Gastrocnemius medialis (tissue), 4 donors: ENCODE measurements around the gene MAML2. TPM values are rescaled to one million over a fixed set of nuclear protein-coding genes. Genes with fewer than 3 reads are reported as not detected.

ENCODE experiments used
- ATAC-seq, 2 donors: fragments of 150-250 bp; one replicate each; pipeline ENCODE4 v1.9.1; 2016
- DNase-seq, 2 donors: peaks; one replicate each; pipeline ENCODE4 v3.0.0-alpha.2; 2019
- H3K27ac ChIP-seq, 4 donors: fragments of 200-600 bp; sonication (generic); 1 replicate in 1 of 4; 2 replicates in 3 of 4; pipeline ENCODE4 v1.5.1; 2016 to 2018; ENCODE audit warnings: mild to moderate bottlenecking in 2 of 4, moderate library complexity in 1 of 4
- H3K27me3 ChIP-seq, 3 donors: fragments of 200-600 bp; sonication (generic) in 2 of 3; 1 replicate in 1 of 3; 2 replicates in 2 of 3; pipeline versions ENCODE4 v1.5.1 to v1.6.0; 2016 to 2019; ENCODE audit warnings: mild to moderate bottlenecking in 1 of 3, moderate library complexity in 1 of 3
- H3K36me3 ChIP-seq, 2 donors: fragments of 200-600 bp; sonication (generic) in 1 of 2; one replicate each; pipeline ENCODE4 v1.5.1; 2017 to 2018
- H3K4me1 ChIP-seq, 2 donors: fragments of 200-600 bp; sonication (generic) in 1 of 2; one replicate each; pipeline ENCODE4 v1.5.1; 2016 to 2017; ENCODE audit warnings: mild to moderate bottlenecking in 2 of 2
- H3K4me3 ChIP-seq, 4 donors: fragments of 200-600 bp; sonication (generic) in 3 of 4; 1 replicate in 1 of 4; 2 replicates in 3 of 4; pipeline ENCODE4 v1.5.1; 2016 to 2019; ENCODE audit warnings: mild to moderate bottlenecking in 2 of 4
- H3K9me3 ChIP-seq, 3 donors: fragments of 200-600 bp; sonication (generic) in 2 of 3; 1 replicate in 1 of 3; 2 replicates in 2 of 3; pipeline ENCODE4 v1.5.1; 2016 to 2019
- CTCF ChIP-seq, 5 experiments: fragments of 450-650 bp in 3 of 5; fragments of 200-600 bp in 2 of 5; sonication (generic) in 2 of 5; IDR thresholded peaks in 4 of 5; conservative IDR thresholded peaks in 1 of 5; 1 replicate in 4 of 5; 2 replicates in 1 of 5; pipeline ENCODE4 v1.5.1; 2016 to 2019; ENCODE audit warnings: antibody characterized with exemption in 5 of 5, mild to moderate bottlenecking in 3 of 5, moderate library complexity in 3 of 5
- POLR2A ChIP-seq, 2 donors: fragments of 450-650 bp; IDR thresholded peaks; one replicate each; pipeline ENCODE4 v1.6.1; 2017; ENCODE audit warnings: antibody characterized with exemption in 2 of 2, mild to moderate bottlenecking in 2 of 2, moderate library complexity in 2 of 2
- in situ Hi-C, 4 donors: fragments of 200-750 bp; cut with MboI; loops; one replicate each; pipeline versions ENCODE4 v1.15.0 to v1.8.0; 2017; ENCODE audit warnings: low sequenced_read_pairs in 4 of 4
- intact Hi-C: fragments of 100-400 bp; cut with DNase I; formaldehyde crosslinking; loops from one replicate; pipeline ENCODE4 v1.15.1; 2023; ENCODE audit warnings: low total_unique reads
- total RNA-seq, 4 donors: library from RNA; depleted of rRNA; stranded (reverse); fragments of >200 nt; gene quantifications; one replicate each; pipeline versions ENCODE4 v1.1.0 to v1.2.3, GENCODE V29; 2016

The MAML2 gene
- total RNA-seq, 4 donors from 2014 or later: 4.1 to 6.3 (median 4.8) TPM

- Histone ChIP-seq H3K36me3 (no peaks in the 10 kb centered on the region), H3K27me3 (no peaks in the 10 kb centered on the region), H3K27ac (no peak overlapping the region), H3K4me3 (no peak overlapping the region), H3K4me1 (no peaks in the 10 kb centered on the region), H3K9me3 (no peaks in the 10 kb centered on the region)
- TF ChIP-seq POLR2A (IDR thresholded peaks at IDR 0.05) (no peak), CTCF (IDR thresholded peaks at IDR 0.05 in 4 of 5, conservative IDR thresholded peaks at IDR 0.05 in 1 of 5) (no peak)
- in situ Hi-C loops (loop anchor here in 1 of 4 donors (25.0 kb wide), 1 partner anchor 276 kb away; the partner anchor contains the start of gene MAML2), intact Hi-C loops (no loop called here)
- DNase-seq: no peak
- no peak for ATAC-seq
Observed at GRCh38 chr11:96061730-96062129, 281.3 kb downstream of the MAML2 start.

- intact Hi-C loops (no loop called here), in situ Hi-C loops (loop anchor here in 1 of 4 donors (25.0 kb wide), 1 partner anchor 276 kb away; the partner anchor contains the start of gene MAML2)
- Histone ChIP-seq H3K27ac (no peak overlapping the region), H3K9me3 (no peaks in the 10 kb centered on the region), H3K4me3 (no peak overlapping the region), H3K27me3 (no peaks in the 10 kb centered on the region), H3K4me1 (no peaks in the 10 kb centered on the region), H3K36me3 (no peaks in the 10 kb centered on the region)
- no peak for ATAC-seq
- no peak for TF ChIP-seq POLR2A (IDR thresholded peaks at IDR 0.05)
- TF ChIP-seq CTCF (IDR thresholded peaks at IDR 0.05 in 4 of 5, conservative IDR thresholded peaks at IDR 0.05 in 1 of 5): no peak
- no peak for DNase-seq
Observed at GRCh38 chr11:96061069-96061468, 281.9 kb downstream of the MAML2 start.

GRCh38 chr11:96057502-96057901 lies 285.5 kb downstream of the MAML2 start:
- intact Hi-C loops (no loop called here), in situ Hi-C loops (loop anchor here in 3 of 4 donors (5.0 to 25.0 kb wide), 3 partner anchors 280 to 287 kb away; partner anchors contain the start of gene MAML2 (in 3 of the 3))
- Histone ChIP-seq H3K27ac (no peak overlapping the region), H3K9me3 (no peaks in the 10 kb centered on the region), H3K36me3 (no peaks in the 10 kb centered on the region), H3K27me3 (no peaks in the 10 kb centered on the region), H3K4me1 (peaks cover 0 to 6% of the 10 kb centered on the region in 2 donors), H3K4me3 (no peak overlapping the region)
- no peak for ATAC-seq
- no peak for DNase-seq
- TF ChIP-seq CTCF (IDR thresholded peaks at IDR 0.05 in 4 of 5, conservative IDR thresholded peaks at IDR 0.05 in 1 of 5): no peak
- TF ChIP-seq POLR2A (IDR thresholded peaks at IDR 0.05): no peak

GRCh38 chr11:96056576-96056975 lies 286.4 kb downstream of the MAML2 start:
- Histone ChIP-seq H3K27ac (no peak overlapping the region), H3K4me1 (peaks cover 0 to 6% of the 10 kb centered on the region in 2 donors), H3K9me3 (no peaks in the 10 kb centered on the region), H3K36me3 (no peaks in the 10 kb centered on the region), H3K4me3 (no peak overlapping the region), H3K27me3 (no peaks in the 10 kb centered on the region)
- intact Hi-C loops: no loop called here
- TF ChIP-seq POLR2A (IDR thresholded peaks at IDR 0.05) (no peak), CTCF (IDR thresholded peaks at IDR 0.05 in 4 of 5, conservative IDR thresholded peaks at IDR 0.05 in 1 of 5) (no peak)
- in situ Hi-C loops: loop anchor here in 3 of 4 donors (5.0 to 25.0 kb wide), 3 partner anchors 281 to 288 kb away; partner anchors contain the start of gene MAML2 (in 3 of the 3)
- DNase-seq (no peak), ATAC-seq (no peak)
